DND-41 (cell line): ENCODE measurements around the gene FAM240A.
A peak's percentile ranks its signal among the peaks of the same experiment; 100 is the strongest.

Experiments used
- ATAC-seq: fragments of 200-7000 bp; cut with Tn5 transposase; 3 replicates; pipeline ENCODE4 v1.9.1; 2021; ENCODE audit warnings: low read depth; ENCODE audit not compliant: insufficient read depth
- DNase-seq: peaks from one replicate; pipeline ENCODE4 v3.0.0-alpha.2; 2020
- H2AFZ ChIP-seq: 2 replicates; pipeline ENCODE4 v1.6.0; 2012; ENCODE audit warnings: low read depth, low read length
- H3K27ac ChIP-seq: 2 replicates; pipeline ENCODE4 v1.5.1; 2012; ENCODE audit warnings: low read length, inconsistent platforms
- H3K27me3 ChIP-seq: fragments of 200-600 bp; sonication (generic); 2 replicates; pipeline ENCODE4 v1.6.0; 2012; ENCODE audit warnings: low read length, mild to moderate bottlenecking, inconsistent platforms; ENCODE audit not compliant: insufficient read depth, poor library complexity
- H3K36me3 ChIP-seq: 2 replicates; pipeline ENCODE4 v1.5.1; 2012; ENCODE audit warnings: low read length, inconsistent platforms; ENCODE audit not compliant: insufficient read depth
- H3K4me1 ChIP-seq: 2 replicates; pipeline ENCODE4 v1.5.1; 2012; ENCODE audit warnings: mild to moderate bottlenecking, low read length; ENCODE audit not compliant: insufficient read depth
- H3K4me2 ChIP-seq: 2 replicates; pipeline ENCODE4 v1.6.0; 2012; ENCODE audit warnings: mild to moderate bottlenecking, moderate library complexity, low read length, inconsistent platforms; ENCODE audit not compliant: insufficient read depth
- H3K4me3 ChIP-seq, 2 experiments: fragments of 200-600 bp in 1 of 2; shearing (Covaris generic) in 1 of 2; 2 replicates each; pipeline ENCODE4 v1.5.1; 2012 to 2016; ENCODE audit warnings: inconsistent platforms in 2 of 2, low read length in 2 of 2, mild to moderate bottlenecking in 2 of 2, low read depth in 1 of 2, moderate library complexity in 1 of 2
- H3K79me2 ChIP-seq: 2 replicates; pipeline ENCODE4 v1.6.0; 2012; ENCODE audit warnings: low read length, inconsistent platforms; ENCODE audit not compliant: insufficient read depth
- H3K9ac ChIP-seq: 2 replicates; pipeline ENCODE4 v1.6.0; 2012; ENCODE audit warnings: low read depth, mild to moderate bottlenecking, inconsistent platforms, low read length, moderate library complexity
- H3K9me3 ChIP-seq: 2 replicates; pipeline ENCODE4 v1.5.1; 2012; ENCODE audit warnings: low read length, moderate library complexity, mild to moderate bottlenecking, inconsistent platforms; ENCODE audit not compliant: insufficient read depth, severe bottlenecking
- H4K20me1 ChIP-seq: 2 replicates; pipeline ENCODE4 v1.6.0; 2012; ENCODE audit warnings: low read length; ENCODE audit not compliant: insufficient read depth
- CTCF ChIP-seq: IDR thresholded peaks from 2 replicates; pipeline ENCODE4 v1.5.1; 2012; ENCODE audit warnings: borderline replicate concordance, low read length, moderate library complexity, mild to moderate bottlenecking; ENCODE audit not compliant: poor library complexity, severe bottlenecking; ENCODE audit errors: extremely low read depth
- EZH2 ChIP-seq: IDR thresholded peaks from 3 replicates; pipeline ENCODE4 v1.6.1; 2012; ENCODE audit warnings: borderline replicate concordance, low read depth, mild to moderate bottlenecking, moderate library complexity, low read length, inconsistent platforms; ENCODE audit not compliant: severe bottlenecking

Gene FAM240A

GRCh38 chr3:46656778-46657556, 44.6 kb downstream of the FAM240A start:
- Histone ChIP-seq H3K4me3 (no peak overlapping the region), H3K4me2 (no peak overlapping the region), H4K20me1 (no peaks in the 10 kb centered on the region), H3K27me3 (no peaks in the 10 kb centered on the region), H3K9ac (no peak overlapping the region), H2AFZ (no peak overlapping the region), H3K4me1 (no peaks in the 10 kb centered on the region), H3K9me3 (peaks cover 2% of the 10 kb centered on the region), H3K27ac (no peak overlapping the region), H3K79me2 (no peaks in the 10 kb centered on the region), H3K36me3 (no peaks in the 10 kb centered on the region)
- no peak for TF ChIP-seq CTCF
- no peak for TF ChIP-seq EZH2
- DNase-seq (no peak), ATAC-seq (no peak)

DNA sequence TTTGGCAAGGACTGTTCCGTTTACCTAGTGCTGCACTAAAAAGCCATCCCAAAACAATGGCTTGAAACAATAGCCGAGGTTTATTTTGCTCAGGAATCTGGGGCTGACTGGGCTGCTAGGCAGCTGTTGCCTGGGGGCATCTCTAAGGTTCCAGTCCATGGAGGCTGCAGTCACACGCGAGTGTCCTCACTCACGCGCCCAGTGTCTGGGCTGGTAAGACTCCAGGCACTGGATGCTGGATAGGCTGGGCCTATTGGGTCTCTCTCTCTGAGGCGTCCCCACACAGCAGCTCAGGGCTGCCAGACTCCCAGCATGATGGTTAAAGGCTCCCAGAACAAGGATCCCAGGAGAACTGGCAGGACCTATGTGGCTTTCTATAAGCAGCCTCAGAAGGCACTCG, 47.0 kb downstream of the FAM240A start:
- Histone ChIP-seq H3K27ac (no peak overlapping the region), H3K4me1 (no peaks in the 10 kb centered on the region), H4K20me1 (no peaks in the 10 kb centered on the region), H3K36me3 (no peaks in the 10 kb centered on the region), H3K4me2 (no peak overlapping the region), H3K9ac (no peak overlapping the region), H3K79me2 (no peaks in the 10 kb centered on the region), H3K4me3 (no peak overlapping the region), H2AFZ (no peak overlapping the region), H3K27me3 (no peaks in the 10 kb centered on the region), H3K9me3 (no peaks in the 10 kb centered on the region)
- 0 out of 3 replicates have a peak, but pooled peaks have one; percentile 20 for ATAC-seq
- TF ChIP-seq EZH2 (no peak), CTCF (no peak)
- DNase-seq, result no peak

- no peak overlapping the region for H3K4me2 ChIP-seq
- no peaks in the 10 kb centered on the region for H3K27me3 ChIP-seq
- H3K27ac ChIP-seq, result no peak overlapping the region
- H3K9ac ChIP-seq, result no peak overlapping the region
- no peaks in the 10 kb centered on the region for H3K79me2 ChIP-seq
- DNase-seq (peak; percentile 2), ATAC-seq (no peak)
- H3K36me3 ChIP-seq, result no peaks in the 10 kb centered on the region
- H3K9me3 ChIP-seq, result no peaks in the 10 kb centered on the region
- no peak overlapping the region for H2AFZ ChIP-seq
- H3K4me1 ChIP-seq, result no peaks in the 10 kb centered on the region
- no peak for TF ChIP-seq CTCF
- TF ChIP-seq EZH2, result no peak
- no peaks in the 10 kb centered on the region for H4K20me1 ChIP-seq
- H3K4me3 ChIP-seq, result no peak overlapping the region
Observed at GRCh38 chr3:46660003-46660402, 47.7 kb downstream of the FAM240A start.
